ENCODE results near the gene KCNT2. TPM values are rescaled to one million over a fixed set of nuclear protein-coding genes. Genes with fewer than 3 reads are reported as not detected.

Gene KCNT2
- polyA plus RNA-seq, 3 donors from 2014 or later = not detected

Other genes with a start within 250 kb of the KCNT2 start
- 1 to 10 TPM in 1 of 3 donors, under 1 TPM in 2; 0.19 to 4.9 (median 0.74) TPM for gene CFH, start 43.6 kb upstream of the KCNT2 start, polyA plus RNA-seq
- gene CFHR3, start 166.4 kb upstream of the KCNT2 start, polyA plus RNA-seq = not detected
- not detected for gene CFHR1, start 211.3 kb upstream of the KCNT2 start, polyA plus RNA-seq

Measured in immature natural killer cell (primary cell).